Neural progenitor cell (in vitro differentiated cells): ENCODE measurements around the gene TSPEAR. TPM values are rescaled to one million over a fixed set of nuclear protein-coding genes. Genes with fewer than 3 reads are reported as not detected.

ENCODE experiments used
- DNase-seq: peaks from one replicate; pipeline ENCODE4 v3.0.0-alpha.2; 2016; ENCODE audit warnings: low spot score
- H2AFZ ChIP-seq: fragments of 200-600 bp; sonication (generic); replicated peaks from 2 replicates; pipeline ENCODE4 v1.6.1; 2016; ENCODE audit warnings: antibody characterized with exemption
- H3F3A ChIP-seq: fragments of 200-600 bp; sonication (generic); 2 replicates; pipeline ENCODE4 v1.6.1; 2016; ENCODE audit warnings: antibody characterized with exemption, low read depth
- H3K27ac ChIP-seq: fragments of 200-600 bp; sonication (generic); 2 replicates; pipeline ENCODE4 v1.5.1; 2016; ENCODE audit warnings: mild to moderate bottlenecking
- H3K27me3 ChIP-seq: fragments of 200-600 bp; sonication (generic); 2 replicates; pipeline ENCODE4 v1.6.1; 2016; ENCODE audit warnings: mild to moderate bottlenecking, moderate library complexity
- H3K36me3 ChIP-seq: fragments of 200-600 bp; sonication (generic); 2 replicates; pipeline ENCODE4 v1.5.1; 2016
- H3K4me1 ChIP-seq: fragments of 200-600 bp; sonication (generic); 2 replicates; pipeline ENCODE4 v1.6.1; 2016; ENCODE audit warnings: mixed run types
- H3K4me2 ChIP-seq: fragments of 200-600 bp; sonication (generic); 2 replicates; pipeline ENCODE4 v1.6.1; 2016
- H3K4me3 ChIP-seq: fragments of 200-600 bp; sonication (generic); 2 replicates; pipeline ENCODE4 v1.5.1; 2016
- H3K79me2 ChIP-seq: fragments of 200-600 bp; sonication (generic); 2 replicates; pipeline ENCODE4 v1.6.1; 2016; ENCODE audit warnings: low read depth
- H3K9ac ChIP-seq: fragments of 200-600 bp; sonication (generic); 2 replicates; pipeline ENCODE4 v1.6.1; 2016
- H3K9me3 ChIP-seq: fragments of 200-600 bp; sonication (generic); 2 replicates; pipeline ENCODE4 v1.5.1; 2016; ENCODE audit warnings: low read depth
- H4K20me1 ChIP-seq: fragments of 200-600 bp; sonication (generic); 2 replicates; pipeline ENCODE4 v1.6.1; 2016; ENCODE audit warnings: low read depth
- H3K27ac Mint-ChIP-seq: 3 replicates; pipeline ENCODE4 v1.8.0; 2021; ENCODE audit warnings: mixed read lengths
- H3K27me3 Mint-ChIP-seq: 2 replicates; pipeline ENCODE4 v1.8.0; 2022; ENCODE audit warnings: low read depth, mild to moderate bottlenecking, inconsistent platforms, moderate library complexity, mixed read lengths; ENCODE audit not compliant: insufficient read depth
- H3K36me3 Mint-ChIP-seq: 3 replicates; pipeline ENCODE4 v1.8.0; 2021; ENCODE audit warnings: mixed read lengths
- H3K4me1 Mint-ChIP-seq: 3 replicates; pipeline ENCODE4 v1.8.0; 2021; ENCODE audit warnings: mixed read lengths
- H3K4me3 Mint-ChIP-seq: 3 replicates; pipeline ENCODE4 v1.8.0; 2021; ENCODE audit warnings: mild to moderate bottlenecking, moderate library complexity, mixed read lengths
- H3K9me3 Mint-ChIP-seq: 3 replicates; pipeline ENCODE4 v1.8.0; 2020; ENCODE audit warnings: mixed read lengths
- EZH2 ChIP-seq: fragments of 200-600 bp; sonication (generic); IDR thresholded peaks from 2 replicates; pipeline ENCODE4 v1.6.1; 2017; ENCODE audit warnings: antibody characterized with exemption, mild to moderate bottlenecking, moderate library complexity
- EZH2phosphoT487 ChIP-seq: fragments of 200-600 bp; sonication (generic); IDR thresholded peaks from 2 replicates; pipeline ENCODE4 v1.6.1; 2017; ENCODE audit warnings: antibody characterized with exemption
- total RNA-seq: library from RNA; depleted of rRNA; stranded (reverse); fragments of >200 nt; gene quantifications from 2 replicates; pipeline ENCODE4 v1.2.3, GENCODE V29; 2015; ENCODE audit warnings: low replicate concordance
- TF ChIP-seq, protein P1 (sequence below): fragments of 200-600 bp; sonication (generic); IDR thresholded peaks from 2 replicates; pipeline ENCODE4 v1.5.1; 2017; ENCODE audit warnings: antibody characterized with exemption, mild to moderate bottlenecking

TSPEAR gene
- total RNA-seq, 1 donor from 2014 or later: not detected

GRCh38 chr21:44718093-44718492 is 6.7 kb upstream of the TSPEAR start:
- Histone ChIP-seq H3K36me3 (no peaks in the 10 kb centered on the region), H3K27ac (no peak overlapping the region), H4K20me1 (no peaks in the 10 kb centered on the region), H3K9ac (no peak overlapping the region), H3K4me2 (no peak overlapping the region), H3K4me3 (no peak overlapping the region), H3K27me3 (peaks cover 27% of the 10 kb centered on the region), H3K4me1 (peaks cover 20% of the 10 kb centered on the region), H2AFZ (no peak overlapping the region), H3K9me3 (no peaks in the 10 kb centered on the region), H3K79me2 (no peaks in the 10 kb centered on the region), H3F3A (peaks cover 12% of the 10 kb centered on the region)
- H3K4me3 Mint-ChIP-seq: no peak overlapping the region
- peaks cover 17% of the 10 kb centered on the region for H3K4me1 Mint-ChIP-seq
- no peak for TF ChIP-seq EZH2phosphoT487
- TF ChIP-seq, protein P1, sequence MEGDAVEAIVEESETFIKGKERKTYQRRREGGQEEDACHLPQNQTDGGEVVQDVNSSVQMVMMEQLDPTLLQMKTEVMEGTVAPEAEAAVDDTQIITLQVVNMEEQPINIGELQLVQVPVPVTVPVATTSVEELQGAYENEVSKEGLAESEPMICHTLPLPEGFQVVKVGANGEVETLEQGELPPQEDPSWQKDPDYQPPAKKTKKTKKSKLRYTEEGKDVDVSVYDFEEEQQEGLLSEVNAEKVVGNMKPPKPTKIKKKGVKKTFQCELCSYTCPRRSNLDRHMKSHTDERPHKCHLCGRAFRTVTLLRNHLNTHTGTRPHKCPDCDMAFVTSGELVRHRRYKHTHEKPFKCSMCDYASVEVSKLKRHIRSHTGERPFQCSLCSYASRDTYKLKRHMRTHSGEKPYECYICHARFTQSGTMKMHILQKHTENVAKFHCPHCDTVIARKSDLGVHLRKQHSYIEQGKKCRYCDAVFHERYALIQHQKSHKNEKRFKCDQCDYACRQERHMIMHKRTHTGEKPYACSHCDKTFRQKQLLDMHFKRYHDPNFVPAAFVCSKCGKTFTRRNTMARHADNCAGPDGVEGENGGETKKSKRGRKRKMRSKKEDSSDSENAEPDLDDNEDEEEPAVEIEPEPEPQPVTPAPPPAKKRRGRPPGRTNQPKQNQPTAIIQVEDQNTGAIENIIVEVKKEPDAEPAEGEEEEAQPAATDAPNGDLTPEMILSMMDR: no peak
- no peak for TF ChIP-seq EZH2
- peaks cover 2% of the 10 kb centered on the region for H3K9me3 Mint-ChIP-seq
- no peaks in the 10 kb centered on the region for H3K36me3 Mint-ChIP-seq
- H3K27me3 Mint-ChIP-seq: peaks cover 31% of the 10 kb centered on the region
- no peak for DNase-seq
- no peak overlapping the region for H3K27ac Mint-ChIP-seq

DNA sequence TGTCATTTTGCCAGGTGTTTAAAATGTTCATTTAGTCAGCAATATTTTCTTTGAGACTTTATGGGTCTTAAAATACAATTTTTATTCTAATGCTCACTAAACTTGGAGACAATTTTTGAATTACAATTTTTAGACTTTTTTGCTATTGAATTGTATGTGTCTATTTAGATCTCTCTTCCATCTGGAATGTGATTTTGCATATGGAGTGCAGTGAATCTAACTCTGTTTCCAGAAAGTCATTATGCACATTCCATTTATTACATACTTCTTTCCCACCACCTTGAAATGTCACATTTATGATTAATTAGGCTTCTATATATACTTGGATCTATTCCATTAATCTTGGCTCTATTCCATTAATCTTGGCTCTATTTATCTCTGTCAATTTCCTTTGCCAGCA is 5.6 kb upstream of the TSPEAR start:
- Histone ChIP-seq H3K79me2 (no peaks in the 10 kb centered on the region), H3K27ac (no peak overlapping the region), H2AFZ (no peak overlapping the region), H3K9ac (no peak overlapping the region), H3K27me3 (peaks cover 30% of the 10 kb centered on the region), H3K9me3 (no peaks in the 10 kb centered on the region), H3K4me1 (peaks cover 22% of the 10 kb centered on the region), H3F3A (peaks cover 7% of the 10 kb centered on the region), H3K36me3 (no peaks in the 10 kb centered on the region), H4K20me1 (peaks cover 7% of the 10 kb centered on the region), H3K4me3 (no peak overlapping the region), H3K4me2 (no peak overlapping the region)
- H3K4me3 Mint-ChIP-seq: no peak overlapping the region
- H3K27ac Mint-ChIP-seq: no peak overlapping the region
- TF ChIP-seq EZH2 (no peak), EZH2phosphoT487 (no peak)
- TF ChIP-seq, protein P1: no peak
- peaks cover 35% of the 10 kb centered on the region for H3K27me3 Mint-ChIP-seq
- DNase-seq: no peak
- peaks cover 9% of the 10 kb centered on the region for H3K4me1 Mint-ChIP-seq
- H3K9me3 Mint-ChIP-seq: peaks cover 2% of the 10 kb centered on the region
- no peaks in the 10 kb centered on the region for H3K36me3 Mint-ChIP-seq

DNA sequence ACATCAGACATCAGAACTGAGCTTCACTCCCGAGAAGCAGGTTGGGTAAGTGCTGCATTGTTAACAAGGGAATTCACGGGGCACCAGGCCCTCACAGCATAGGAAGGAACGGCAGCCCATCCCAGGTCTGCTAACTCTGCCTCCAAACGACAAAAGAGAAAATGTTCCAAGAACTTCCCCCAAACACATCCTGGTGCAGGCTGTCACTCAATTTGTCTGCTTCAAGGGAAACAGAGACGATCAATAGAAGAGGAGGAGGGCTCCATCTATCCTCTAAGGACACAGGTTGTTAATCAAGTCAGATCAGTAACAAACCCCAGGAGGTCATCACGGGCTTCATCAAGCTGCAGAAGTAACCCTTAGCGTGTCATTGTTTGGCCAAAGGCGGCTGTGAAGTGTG is 3.5 kb upstream of the TSPEAR start:
- H3K9ac ChIP-seq: no peak overlapping the region
- Mint-ChIP-seq H3K4me1 (peaks cover 15% of the 10 kb centered on the region), H3K36me3 (no peaks in the 10 kb centered on the region), H3K4me3 (no peak overlapping the region), H3K27me3 (peaks cover 50% of the 10 kb centered on the region), H3K9me3 (no peaks in the 10 kb centered on the region), H3K27ac (no peak overlapping the region)
- peaks cover 26% of the 10 kb centered on the region for H4K20me1 ChIP-seq
- DNase-seq: no peak
- peaks cover 51% of the 10 kb centered on the region for H3K27me3 ChIP-seq
- H3K9me3 ChIP-seq: no peaks in the 10 kb centered on the region
- no peaks in the 10 kb centered on the region for H3K79me2 ChIP-seq
- TF ChIP-seq, protein P1: no peak
- TF ChIP-seq EZH2phosphoT487: no peak
- no peak for TF ChIP-seq EZH2
- H3K4me1 ChIP-seq: peaks cover 43% of the 10 kb centered on the region
- H3F3A ChIP-seq: peaks cover 12% of the 10 kb centered on the region
- H3K4me3 ChIP-seq: no peak overlapping the region
- H3K27ac ChIP-seq: no peak overlapping the region
- H3K36me3 ChIP-seq: no peaks in the 10 kb centered on the region
- H2AFZ ChIP-seq: no peak overlapping the region
- H3K4me2 ChIP-seq: peak overlapping the region; percentile 8
